Kidney (tissue), 14 donors: ENCODE data around the gene ATXN3. TPM values are rescaled to one million over a fixed set of nuclear protein-coding genes. Genes with fewer than 3 reads are reported as not detected.

Experiments used
- DNase-seq, 5 donors: peaks; one replicate each; pipeline ENCODE4 v3.0.0-alpha.2; 2013 to 2020
- FAIRE-seq: peaks from 2 replicates; lab custom pipeline; 2012; peaks lifted over from hg19 to GRCh38; lab: Jason Lieb, UNC
- H3K27ac ChIP-seq, 2 donors: one replicate each; pipeline ENCODE4 v1.7.0; 2013; ENCODE audit warnings: low read depth in 2 of 2, low read length in 2 of 2, inconsistent platforms in 1 of 2
- H3K27me3 ChIP-seq: one replicate; pipeline ENCODE4 v1.7.1; 2013; ENCODE audit warnings: low read length, inconsistent platforms; ENCODE audit not compliant: control insufficient read depth, insufficient read depth
- H3K36me3 ChIP-seq, 3 donors: one replicate each; pipeline versions ENCODE4 v1.7.0 to v1.7.1; 2013; ENCODE audit warnings: low read length in 3 of 3, control low read depth in 1 of 3, inconsistent platforms in 1 of 3; ENCODE audit not compliant: insufficient read depth in 3 of 3, control insufficient read depth in 2 of 3
- H3K4me1 ChIP-seq, 3 donors: one replicate each; pipeline versions ENCODE4 v1.7.0 to v1.7.1; 2013; ENCODE audit warnings: low read length in 3 of 3, inconsistent platforms in 1 of 3, low read depth in 1 of 3; ENCODE audit not compliant: control insufficient read depth in 2 of 3, insufficient read depth in 2 of 3
- H3K4me3 ChIP-seq, 3 donors: one replicate each; pipeline versions ENCODE4 v1.7.0 to v1.8.1; 2013; ENCODE audit warnings: low read length in 3 of 3, control low read depth in 1 of 3, inconsistent platforms in 1 of 3
- H3K9ac ChIP-seq, 3 donors: one replicate each; pipeline versions ENCODE4 v1.7.0 to v1.7.1; 2013; ENCODE audit warnings: low read length in 3 of 3, control low read depth in 1 of 3, inconsistent platforms in 1 of 3
- H3K9me3 ChIP-seq, 3 donors: one replicate each; pipeline versions ENCODE4 v1.7.0 to v1.7.1; 2013; ENCODE audit warnings: low read length in 3 of 3, control low read depth in 1 of 3, inconsistent platforms in 1 of 3; ENCODE audit not compliant: control insufficient read depth in 2 of 3, insufficient read depth in 1 of 3
- CTCF ChIP-seq: IDR thresholded peaks from 3 replicates; pipeline ENCODE4 v1.5.1; 2012; ENCODE audit warnings: mild to moderate bottlenecking, moderate library complexity, borderline replicate concordance; ENCODE audit not compliant: insufficient read depth; ENCODE audit errors: extremely low read depth
- intact Hi-C: fragments of 100-400 bp; cut with DNase I; formaldehyde crosslinking; loops from one replicate; pipeline ENCODE4 v1.11.1; 2022
- polyA plus RNA-seq: library from polyadenylated mRNA; stranded (reverse); fragments of 350-450 nt; fragmentation: Illumina TruSeq; extraction: RNeasy Lipid Tissue Mini Kit (QIAGEN cat#74804); gene quantifications from one replicate; pipeline ENCODE4 v1.2.3, GENCODE V29; 2014; ENCODE audit warnings: low read depth, low replicate concordance; ENCODE audit not compliant: insufficient read depth
- total RNA-seq: library from RNA; stranded (reverse); fragmentation: NEBNext Ultra II Directional; extraction: Animal tissue kit (Norgen Biotek cat#: 25700); gene quantifications from one replicate; pipeline ENCODE4 v1.2.1, GENCODE V29; 2021
- donor health status: control.
- donor health status: control.
- donor health status: control.
- donor health status: control.
- donor health status: control.
- donor health status: DM: yes; HTN: yes; CAD: no.
- donor health status: Normal renal cell carcinoma (clear cell type).

Gene ATXN3
- total and polyA plus RNA-seq, 2 donors from 2014 or later, result 17.2 to 33.6 TPM

- no peak overlapping the region for H3K4me3 ChIP-seq
These were observed 92.3 kb downstream of the ATXN3 start for GRCh38 chr14:92014040-92014439.

GRCh38 chr14:92012121-92012748 lies 94.1 kb downstream of the ATXN3 start:
- H3K36me3 ChIP-seq, result peaks cover 14 to 32% (median 24%) of the 10 kb centered on the region in 3 donors
- no peak for FAIRE-seq

More at GRCh38 chr14:92014040-92014439, 92.3 kb downstream of the ATXN3 start:
- intact Hi-C loops, result no loop called here
- FAIRE-seq, result no peak
- no peak for DNase-seq
- no peaks in the 10 kb centered on the region for H3K9me3 ChIP-seq
- no peaks in the 10 kb centered on the region for H3K27me3 ChIP-seq
- no peak overlapping the region for H3K27ac ChIP-seq
- H3K9ac ChIP-seq, result no peak overlapping the region
- no peaks in the 10 kb centered on the region for H3K4me1 ChIP-seq
- H3K36me3 ChIP-seq, result peaks cover 14 to 29% (median 24%) of the 10 kb centered on the region in 3 donors
- TF ChIP-seq CTCF, result no peak

GRCh38 chr14:92010644-92011043 lies 95.7 kb downstream of the ATXN3 start:
- TF ChIP-seq CTCF, result no peak
- DNase-seq (no peak), FAIRE-seq (no peak)
- intact Hi-C loops, result no loop called here
- no peak overlapping the region for H3K27ac ChIP-seq
- no peak overlapping the region for H3K9ac ChIP-seq
- no peaks in the 10 kb centered on the region for H3K9me3 ChIP-seq
- no peaks in the 10 kb centered on the region for H3K4me1 ChIP-seq
- no peaks in the 10 kb centered on the region for H3K27me3 ChIP-seq
- peaks cover 10 to 29% (median 18%) of the 10 kb centered on the region in 3 donors for H3K36me3 ChIP-seq
- no peak overlapping the region for H3K4me3 ChIP-seq

More at GRCh38 chr14:92012121-92012748, 94.1 kb downstream of the ATXN3 start:
- intact Hi-C loops, result no loop called here
- no peak for TF ChIP-seq CTCF
- H3K27ac ChIP-seq, result no peak overlapping the region
- H3K4me3 ChIP-seq, result no peak overlapping the region
- H3K27me3 ChIP-seq, result no peaks in the 10 kb centered on the region
- no peaks in the 10 kb centered on the region for H3K4me1 ChIP-seq
- DNase-seq, result no peak
- no peak overlapping the region for H3K9ac ChIP-seq
- H3K9me3 ChIP-seq, result no peaks in the 10 kb centered on the region

GRCh38 chr14:92009604-92010003 lies 96.8 kb downstream of the ATXN3 start:
- TF ChIP-seq CTCF, result no peak

More at GRCh38 chr14:92009604-92010003, 96.8 kb downstream of the ATXN3 start:
- Histone ChIP-seq H3K4me1 (no peaks in the 10 kb centered on the region), H3K4me3 (no peak overlapping the region), H3K36me3 (peaks cover 10 to 33% (median 15%) of the 10 kb centered on the region in 3 donors), H3K27me3 (no peaks in the 10 kb centered on the region), H3K9me3 (no peaks in the 10 kb centered on the region), H3K9ac (no peak overlapping the region), H3K27ac (no peak overlapping the region)
- FAIRE-seq (no peak), DNase-seq (no peak)
- intact Hi-C loops, result no loop called here
